Activated T-cell treated with anti-CD3 and anti-CD28 coated beads, Interleukin-2, amount 50 U/mL, for 48 hours (primary cell): ENCODE measurements around the gene RPTOR.
"Not testable (repeated sequence)": the region's sequence is repeated elsewhere in the genome, so short reads cannot be mapped to it uniquely, and the experiment has no call there.

ENCODE experiments used
- DNase-seq, 2 experiments: peaks; one replicate each; pipeline ENCODE4 v3.0.0-alpha.2; 2020

Gene RPTOR

DNA sequence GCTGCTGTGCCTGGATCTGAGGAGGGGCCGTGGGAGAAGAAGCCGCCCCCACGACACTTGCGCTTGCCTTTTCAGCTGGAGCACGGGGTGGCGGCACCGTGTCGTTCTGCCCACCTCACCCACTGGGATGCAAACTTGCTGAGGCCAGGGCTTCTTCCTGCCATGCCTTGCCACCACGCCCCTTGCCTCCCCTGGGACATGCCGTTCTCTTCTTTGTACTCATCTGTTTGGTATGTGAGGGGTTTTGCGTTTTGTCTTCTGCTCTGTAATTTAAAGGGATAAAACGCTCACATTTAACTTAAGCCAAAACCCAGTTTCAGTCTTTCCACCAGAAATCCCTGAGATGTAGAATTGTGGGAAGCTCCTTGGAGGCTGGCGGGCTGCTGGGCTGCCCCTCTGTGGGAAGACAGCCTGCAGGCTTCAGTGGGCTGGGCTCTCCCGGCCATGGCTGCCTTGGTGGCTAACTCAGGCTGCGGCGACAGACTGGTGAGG is 180.2 kb downstream of the RPTOR start:
- DNase-seq = no peak

DNA sequence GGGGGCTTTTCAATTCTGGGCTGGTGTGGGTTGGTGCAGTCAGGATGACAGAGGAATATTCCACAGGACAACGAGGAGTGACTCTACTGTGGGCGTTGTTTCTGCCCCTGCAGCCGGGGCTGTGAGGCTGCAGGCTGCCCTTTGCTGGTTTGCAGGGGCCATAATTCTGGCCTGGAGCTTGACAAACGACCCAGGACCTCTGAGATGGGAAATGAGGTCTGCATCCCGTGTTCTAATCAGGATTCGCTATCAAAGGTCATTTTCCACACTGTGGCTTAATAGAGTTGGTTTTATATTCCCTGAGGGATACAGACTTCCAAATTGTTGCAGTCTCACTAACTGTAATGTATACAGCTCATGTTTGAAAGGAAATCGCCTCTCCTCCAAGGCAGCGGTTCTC is 180.9 kb downstream of the RPTOR start:
- DNase-seq = no peak

DNA sequence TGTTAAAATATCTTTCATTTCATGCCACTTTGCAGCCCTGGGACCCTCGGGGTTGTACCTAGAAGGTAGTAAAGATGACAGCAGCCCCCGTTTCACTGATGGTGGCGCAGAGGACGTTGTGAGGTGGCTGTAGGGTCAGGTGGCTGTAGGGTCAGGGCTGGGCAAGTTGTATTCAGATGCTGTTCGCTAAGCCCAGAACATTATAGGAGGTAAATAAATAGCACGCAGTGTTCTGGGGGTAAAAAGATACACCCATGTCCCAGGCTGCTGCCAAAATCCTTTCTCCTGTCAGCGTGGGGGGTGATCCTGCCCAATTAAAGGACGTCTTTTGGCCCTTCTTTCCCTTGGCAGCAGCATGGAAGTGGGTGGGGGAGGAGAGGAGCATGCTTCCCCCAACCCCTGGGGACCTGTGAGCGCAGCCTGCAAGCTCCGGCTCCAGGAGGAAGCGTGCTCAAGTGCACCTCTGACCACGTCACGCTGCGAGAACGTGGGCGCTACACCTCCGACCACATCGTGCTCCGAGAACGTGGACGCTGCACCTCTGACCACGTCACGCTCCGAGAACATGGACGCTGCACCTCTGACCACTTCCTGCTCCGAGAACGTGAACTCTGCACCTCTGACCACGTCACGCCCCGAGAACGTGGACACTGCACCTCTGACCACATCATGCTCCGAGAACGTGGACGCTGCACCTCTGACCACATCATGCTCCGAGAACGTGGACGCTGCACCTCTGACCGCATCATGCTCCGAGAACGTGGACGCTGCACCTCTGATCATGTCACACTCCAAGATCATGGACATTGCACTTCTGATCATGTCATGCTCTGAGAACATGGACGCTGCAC is 182.1 kb downstream of the RPTOR start:
- DNase-seq = no peak

DNA sequence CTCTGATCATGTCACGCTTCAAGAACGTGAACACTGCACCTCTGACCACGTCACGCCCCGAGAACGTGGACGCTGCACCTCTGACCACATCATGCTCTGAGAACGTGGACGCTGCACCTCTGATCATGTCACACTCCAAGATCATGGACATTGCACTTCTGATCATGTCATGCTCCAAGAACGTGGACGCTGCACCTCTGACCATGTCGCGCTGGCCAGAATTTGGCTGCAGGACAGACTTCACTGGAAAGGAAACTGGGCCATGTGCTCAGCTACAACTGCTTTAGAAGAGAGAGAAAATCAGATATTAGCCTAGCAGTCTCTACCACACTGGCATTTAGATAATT is 182.7 kb downstream of the RPTOR start:
- no peak for DNase-seq

DNA sequence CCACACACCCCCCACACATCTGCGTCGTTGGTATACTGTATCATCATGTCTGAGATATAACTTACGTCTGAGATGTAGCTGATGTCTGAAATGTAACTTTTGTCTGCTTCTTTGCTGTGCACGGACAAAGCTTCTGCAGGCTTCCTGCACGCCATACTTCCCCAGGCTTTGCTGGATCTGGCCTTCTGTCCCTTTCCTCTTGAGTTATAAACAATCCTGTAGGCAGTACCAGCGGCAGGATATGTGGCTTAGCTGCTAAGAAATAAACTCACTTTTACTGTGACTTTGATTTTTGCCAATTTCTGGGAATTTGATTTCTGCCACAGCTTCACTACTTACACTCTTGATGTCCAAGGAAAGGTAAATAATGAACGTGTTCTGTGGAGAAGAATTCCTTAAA is 184.4 kb downstream of the RPTOR start:
- DNase-seq = no peak

DNA sequence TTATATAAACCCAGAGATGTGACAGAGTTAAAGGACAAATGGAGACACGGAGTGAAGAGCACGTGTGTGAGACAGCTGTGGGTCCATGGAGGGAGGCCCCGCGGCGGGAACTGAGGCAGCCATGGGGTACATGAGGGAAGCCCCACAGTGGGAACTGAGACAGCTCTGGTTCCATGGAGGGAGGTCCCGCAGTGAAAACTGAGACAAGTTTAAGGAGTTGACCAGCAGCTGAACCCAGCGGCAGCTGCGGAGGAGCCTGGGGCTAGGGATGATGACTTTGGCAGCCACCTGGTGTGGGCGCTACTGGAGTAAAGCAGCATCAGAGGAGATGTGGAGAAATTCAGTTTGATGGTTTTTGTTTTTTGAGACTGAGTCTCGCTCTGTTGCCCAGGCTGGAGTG is 185.1 kb downstream of the RPTOR start:
- DNase-seq = no peak

DNA sequence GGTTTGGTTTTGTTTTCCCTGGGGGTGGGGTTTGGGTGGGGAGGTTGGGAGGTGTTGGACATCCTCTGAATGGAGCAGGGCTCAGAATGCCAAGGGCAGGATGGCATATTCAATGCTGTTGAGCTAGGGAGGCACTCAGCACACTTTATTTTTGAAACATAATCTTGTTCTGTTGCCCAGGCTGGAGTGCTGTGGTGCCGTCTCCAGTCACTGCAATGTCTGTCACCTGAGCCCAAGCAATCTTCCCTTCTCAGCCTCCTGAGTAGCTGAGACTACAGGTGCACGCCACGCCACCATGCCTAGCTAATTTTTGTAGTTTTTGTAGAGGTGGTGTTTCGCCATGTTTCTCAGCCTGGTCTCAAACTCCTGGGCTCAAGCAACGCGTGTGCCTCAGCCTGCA is 186.1 kb downstream of the RPTOR start:
- DNase-seq = no peak

- no peak for DNase-seq
These were observed 186.7 kb downstream of the RPTOR start for GRCh38 chr17:80731323-80731722.

DNA sequence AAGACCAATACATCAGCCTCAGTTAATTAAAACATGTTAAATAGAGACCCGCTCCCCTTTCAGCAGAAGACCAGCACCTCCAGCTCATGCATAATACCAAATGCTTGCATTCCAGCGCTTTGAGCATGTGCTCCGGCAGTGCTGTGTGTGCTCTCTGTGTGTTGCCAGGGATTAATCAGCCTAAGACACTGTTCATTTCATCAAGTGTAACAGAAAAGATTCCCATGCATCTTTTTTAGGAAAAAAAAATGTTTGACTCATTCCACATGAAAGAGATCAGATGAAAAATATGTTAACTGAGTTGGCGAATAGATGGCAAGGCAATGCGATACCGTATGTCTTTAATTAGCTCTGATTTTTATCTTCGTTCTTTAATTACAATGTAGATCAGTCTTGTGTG is 187.6 kb downstream of the RPTOR start:
- DNase-seq = no peak

GRCh38 chr17:80737106-80738019 is 192.7 kb downstream of the RPTOR start:
- DNase-seq = no peak

GRCh38 chr17:80738020-80738808 is 193.6 kb downstream of the RPTOR start:
- DNase-seq = no peak

DNA sequence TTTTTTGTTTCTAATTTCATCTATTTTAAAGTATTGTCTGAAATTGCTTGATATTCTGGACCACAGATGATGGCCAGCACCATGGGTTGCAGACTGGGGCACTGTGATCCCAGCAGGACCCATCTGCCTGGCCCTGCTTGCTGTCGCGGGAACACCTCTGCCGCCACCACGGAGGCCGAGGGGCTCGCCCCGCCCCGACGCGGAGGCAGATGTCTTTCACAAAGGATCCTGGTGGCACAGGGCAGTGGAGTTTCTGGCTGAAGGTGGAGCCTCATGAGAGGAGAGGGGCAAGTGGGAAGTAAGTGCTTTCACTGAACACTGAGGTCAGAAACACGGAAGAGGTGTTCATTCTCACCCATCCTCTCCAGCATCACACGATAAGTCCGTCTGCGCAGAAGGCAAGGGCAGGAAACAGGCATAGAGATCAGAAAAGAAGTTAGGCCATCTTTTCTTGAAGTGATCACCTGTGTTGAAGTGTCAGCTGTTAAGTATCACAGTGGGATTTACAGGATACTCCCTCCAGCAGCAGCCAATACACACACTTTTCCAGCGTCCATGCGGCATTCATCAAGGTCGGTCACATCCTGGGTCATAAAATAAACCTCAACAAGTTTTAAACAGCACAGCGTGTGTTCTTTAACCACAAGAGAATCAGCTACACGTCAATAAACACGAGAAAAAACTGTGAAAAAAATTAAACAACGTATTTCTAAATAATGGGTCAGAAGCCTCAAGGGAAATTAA is 194.5 kb downstream of the RPTOR start:
- DNase-seq = no peak

DNA sequence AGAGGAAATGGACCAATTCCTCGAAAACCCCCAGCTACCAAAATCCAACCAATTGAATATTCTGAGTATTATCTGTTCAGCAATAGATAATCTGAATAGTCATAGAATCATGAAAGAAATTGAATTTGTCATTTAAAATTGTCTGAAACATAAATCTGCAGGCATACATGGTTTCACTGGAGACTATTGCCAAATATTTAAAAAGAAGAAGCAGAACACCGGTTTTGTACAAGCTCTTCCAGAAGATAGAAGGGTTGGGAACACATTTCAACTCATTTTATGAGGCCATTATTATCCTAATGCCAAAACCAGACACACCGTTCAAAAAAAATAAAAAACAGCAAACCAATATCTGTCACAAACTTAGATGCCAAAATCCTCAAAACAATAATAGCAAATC is 195.5 kb downstream of the RPTOR start:
- no peak for DNase-seq

DNA sequence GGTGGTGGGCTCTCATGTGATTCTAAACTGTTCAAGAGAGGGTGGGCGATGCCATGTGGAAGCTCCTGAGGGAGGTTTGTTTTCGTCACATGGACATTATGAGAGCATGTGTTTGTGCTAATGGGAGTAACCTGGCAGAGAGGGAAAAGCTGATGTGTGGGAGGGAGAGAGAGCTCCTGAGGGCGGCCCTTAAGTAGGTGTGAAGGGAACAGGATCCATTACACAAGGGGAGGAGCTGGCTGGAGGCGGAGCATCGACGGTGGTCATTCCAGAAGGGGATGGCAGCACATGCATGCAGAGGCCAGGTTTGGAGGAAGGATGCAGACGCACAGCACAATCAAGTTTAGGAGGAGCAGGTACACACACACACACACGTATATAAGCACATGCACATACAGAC is 197.5 kb downstream of the RPTOR start:
- DNase-seq = no peak

GRCh38 chr17:80742581-80743180 is 198.0 kb downstream of the RPTOR start:
- DNase-seq = no peak

DNA sequence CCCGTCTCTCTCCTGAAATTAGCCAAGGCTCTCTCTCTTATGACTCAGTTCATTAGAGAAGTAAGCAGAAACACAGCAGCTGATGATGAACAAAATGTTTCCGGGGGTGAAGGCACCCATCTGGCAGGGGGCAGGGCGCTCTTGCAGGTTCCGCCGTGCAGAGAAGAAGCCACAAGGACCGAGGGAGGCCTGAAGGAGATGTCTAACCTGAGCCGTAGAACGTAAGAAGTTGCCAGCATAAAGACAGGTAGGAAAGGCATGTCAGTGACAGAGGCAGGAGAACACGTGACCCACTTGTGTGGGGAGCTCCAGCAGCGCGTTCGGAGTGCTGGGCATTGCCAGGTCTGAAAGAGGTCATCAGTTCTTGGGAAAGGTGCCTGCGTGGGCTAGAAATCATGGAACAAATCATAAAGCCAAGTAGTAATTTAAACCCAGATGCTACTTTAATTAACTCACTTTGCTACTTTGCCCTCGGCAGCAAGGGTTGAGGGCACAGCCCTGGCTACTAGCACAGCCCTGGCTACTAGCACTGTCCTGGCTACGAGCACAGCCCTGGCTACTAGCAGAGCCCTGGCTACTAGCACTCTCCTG is 198.6 kb downstream of the RPTOR start:
- DNase-seq = peak in 1 of 2 experiments; percentile 39

- not testable (repeated sequence) for DNase-seq
These were observed 199.3 kb downstream of the RPTOR start for GRCh38 chr17:80743973-80744372.

DNA sequence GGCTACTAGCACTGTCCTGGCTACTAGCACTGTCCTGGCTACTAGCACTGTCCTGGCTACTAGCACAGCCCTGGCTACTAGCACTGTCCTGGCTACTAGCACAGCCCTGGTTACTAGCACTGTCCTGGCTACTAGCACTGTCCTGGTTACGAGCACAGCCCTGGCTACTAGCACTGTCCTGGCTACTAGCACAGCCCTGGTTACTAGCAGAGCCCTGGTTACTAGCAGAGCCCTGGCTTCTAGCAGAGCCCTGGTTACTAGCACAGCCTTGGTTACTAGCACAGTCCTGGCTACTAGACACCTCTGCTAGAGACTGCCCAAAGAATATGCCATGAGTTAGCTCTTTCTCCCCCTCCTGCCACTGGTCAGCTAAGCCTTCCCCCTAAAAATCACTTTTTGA is 200.1 kb downstream of the RPTOR start:
- peak in 1 of 2 experiments; percentile 5 for DNase-seq

DNA sequence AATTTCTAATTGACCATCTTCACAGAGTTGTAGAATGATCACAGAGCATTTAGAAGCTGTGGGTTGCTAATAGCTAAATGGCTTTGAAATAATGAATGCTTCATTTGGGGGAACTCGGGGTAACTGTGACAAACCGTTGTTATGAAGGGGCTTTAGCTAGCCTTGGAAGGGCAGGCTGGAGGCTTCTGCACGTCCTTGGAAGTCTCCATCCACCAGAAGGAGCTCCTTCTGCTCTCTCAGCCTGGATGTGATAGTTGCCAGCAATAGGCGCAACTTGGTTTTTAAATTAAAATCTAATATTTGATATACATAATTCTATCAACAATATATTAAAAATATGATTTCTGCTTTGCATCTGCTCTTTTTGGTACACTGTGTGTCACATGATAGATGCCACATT is 200.5 kb downstream of the RPTOR start:
- DNase-seq = peak in 1 of 2 experiments; percentile 7

- DNase-seq = peak in 1 of 2 experiments; percentile 48
These were observed 201.8 kb downstream of the RPTOR start for GRCh38 chr17:80746262-80746935.

GRCh38 chr17:80747469-80747868 is 202.8 kb downstream of the RPTOR start:
- peak in 1 of 2 experiments; percentile 11 for DNase-seq
